ENCODE results near the gene NHLH2.
A peak's percentile ranks its signal among the peaks of the same experiment; 100 is the strongest.

The NHLH2 gene

GRCh38 chr1:115838431-115839028 is 2.4 kb downstream of the NHLH2 start:
- no peak for DNase-seq (ENCODE audit: low spot score)

- no peak for DNase-seq (ENCODE audit: low spot score)
Measured at GRCh38 chr1:115837740-115838421, 3.0 kb downstream of the NHLH2 start.

DNA sequence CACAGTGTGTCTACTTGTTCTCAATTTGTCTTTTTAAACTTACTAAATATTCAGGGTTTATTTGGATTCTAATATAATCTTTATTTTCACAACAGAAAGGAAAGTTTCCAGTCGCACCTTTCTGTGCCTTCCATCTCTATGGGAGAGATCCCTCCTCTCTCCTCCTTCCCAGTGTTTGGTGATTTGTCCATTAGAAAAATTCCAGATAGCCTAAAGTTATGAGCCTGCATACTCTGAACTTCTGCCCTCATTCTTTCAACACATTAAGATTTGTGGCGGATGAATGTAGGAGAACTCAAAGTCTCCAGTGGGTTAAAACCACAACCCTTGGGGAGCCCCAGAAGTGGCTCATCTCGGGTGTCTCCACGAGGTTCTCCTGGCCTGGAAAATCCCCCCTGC is 3.6 kb downstream of the NHLH2 start:
- no peak for DNase-seq (ENCODE audit: low spot score)

- DNase-seq (ENCODE audit: low spot score): no peak
Measured at GRCh38 chr1:115833856-115834255, 7.1 kb downstream of the NHLH2 start.

DNA sequence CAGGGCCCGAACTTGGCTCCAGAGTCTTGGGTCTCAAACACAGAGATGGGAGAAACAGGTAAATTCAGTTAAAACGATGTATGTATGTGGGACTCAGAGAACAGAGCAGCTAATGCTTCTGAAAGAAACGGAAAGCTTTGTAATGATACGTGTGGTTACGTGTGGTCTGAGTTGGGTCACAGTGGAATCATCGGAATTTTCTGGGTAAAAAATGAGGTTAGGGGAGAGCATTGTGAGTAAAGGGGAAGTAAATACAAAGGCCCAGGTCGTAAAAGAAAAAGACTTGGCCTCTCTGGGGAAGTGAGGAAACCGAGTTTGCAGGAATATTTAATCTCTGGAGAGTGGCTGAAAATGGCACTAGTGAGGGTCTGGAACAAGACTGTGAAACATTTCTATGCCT is 8.3 kb downstream of the NHLH2 start:
- DNase-seq (ENCODE audit: low spot score): no peak

GRCh38 chr1:115830963-115831362 is 10.0 kb downstream of the NHLH2 start:
- DNase-seq (ENCODE audit: low spot score): no peak

DNA sequence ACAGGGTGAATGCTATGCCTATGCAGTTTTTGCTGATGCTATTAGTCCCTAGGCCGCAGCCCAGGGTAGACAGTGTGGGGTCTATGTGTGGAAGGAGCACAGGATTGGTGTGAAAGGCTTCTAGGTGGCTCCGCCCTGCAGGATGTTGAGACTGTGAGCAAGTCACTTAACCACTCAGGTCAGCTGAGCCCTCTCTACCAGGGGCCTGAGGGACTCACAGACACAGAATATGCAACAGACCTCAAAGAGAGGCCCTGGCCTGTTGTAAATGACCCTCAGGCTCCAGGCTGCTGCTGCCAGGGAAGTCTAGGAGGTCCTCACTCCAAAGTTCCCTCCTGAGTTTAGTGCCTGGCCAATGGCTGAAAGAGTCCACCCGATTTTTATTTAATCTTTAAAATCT is 11.0 kb downstream of the NHLH2 start:
- DNase-seq (ENCODE audit: low spot score): no peak

- no peak for DNase-seq (ENCODE audit: low spot score)
Measured at GRCh38 chr1:115829023-115829674, 11.8 kb downstream of the NHLH2 start.

GRCh38 chr1:115828101-115829022 is 12.6 kb downstream of the NHLH2 start:
- no peak for DNase-seq (ENCODE audit: low spot score)

DNA sequence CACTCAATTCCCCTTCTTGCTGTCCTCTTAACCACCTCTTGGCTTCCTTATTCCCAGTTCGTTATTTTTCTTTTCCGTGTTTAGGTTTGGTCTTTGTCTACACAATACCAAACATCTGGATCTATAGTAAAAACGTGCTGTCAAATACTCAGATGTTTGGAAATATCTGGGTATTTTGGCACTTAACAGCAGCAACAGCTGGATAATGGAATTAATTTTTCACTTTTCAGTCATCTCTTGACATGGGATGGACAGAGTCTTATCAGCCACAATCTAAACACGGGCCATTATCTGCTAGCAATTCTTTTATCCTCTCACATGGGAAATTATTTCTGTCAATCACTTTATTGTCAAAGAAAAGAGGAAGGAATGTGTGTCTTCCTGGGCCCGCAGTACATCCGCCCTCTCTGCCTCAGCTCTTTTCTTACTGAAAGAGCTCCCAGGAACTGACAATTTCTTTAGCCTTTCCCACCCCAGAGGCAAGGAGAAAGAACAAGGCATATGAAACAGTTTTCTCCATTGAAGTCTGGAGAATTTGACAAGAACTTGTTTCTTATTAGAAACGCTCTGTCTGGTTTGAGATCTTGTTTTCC is 13.4 kb downstream of the NHLH2 start:
- DNase-seq (ENCODE audit: low spot score): no peak

GRCh38 chr1:115826628-115827027 is 14.3 kb downstream of the NHLH2 start:
- no peak for DNase-seq (ENCODE audit: low spot score)

- DNase-seq (ENCODE audit: low spot score): no peak
Measured at GRCh38 chr1:115822117-115822516, 18.8 kb downstream of the NHLH2 start.

GRCh38 chr1:115815694-115816093 is 25.2 kb downstream of the NHLH2 start:
- DNase-seq (ENCODE audit: low spot score): no peak

GRCh38 chr1:115814685-115815398 is 26.1 kb downstream of the NHLH2 start:
- no peak for DNase-seq (ENCODE audit: low spot score)

DNA sequence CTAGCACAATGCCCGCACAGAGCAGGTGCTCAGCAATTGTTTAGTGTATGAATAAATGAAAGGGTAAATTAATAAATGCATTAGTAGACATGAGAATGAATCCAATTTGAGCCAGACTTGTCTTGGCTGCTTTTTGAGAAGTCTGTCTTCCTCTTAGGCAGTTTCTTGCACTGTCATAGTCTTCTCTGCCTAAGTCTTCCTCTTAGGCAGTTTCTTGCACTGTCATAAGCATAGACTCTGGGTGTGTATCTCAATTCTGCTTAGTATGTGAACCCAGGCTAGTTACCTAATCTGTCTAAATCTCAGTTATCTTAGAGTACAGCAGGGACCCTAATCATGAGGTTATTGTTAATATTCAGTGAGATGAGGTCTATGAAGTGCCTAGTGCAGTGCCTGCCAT is 27.2 kb downstream of the NHLH2 start:
- no peak for DNase-seq (ENCODE audit: low spot score)

- DNase-seq (ENCODE audit: low spot score): no peak
Measured at GRCh38 chr1:115811140-115811828, 29.6 kb downstream of the NHLH2 start.

- DNase-seq (ENCODE audit: low spot score): no peak
Measured at GRCh38 chr1:115810609-115811008, 30.3 kb downstream of the NHLH2 start.

GRCh38 chr1:115809847-115810246 is 31.1 kb downstream of the NHLH2 start:
- DNase-seq (ENCODE audit: low spot score): no peak

DNA sequence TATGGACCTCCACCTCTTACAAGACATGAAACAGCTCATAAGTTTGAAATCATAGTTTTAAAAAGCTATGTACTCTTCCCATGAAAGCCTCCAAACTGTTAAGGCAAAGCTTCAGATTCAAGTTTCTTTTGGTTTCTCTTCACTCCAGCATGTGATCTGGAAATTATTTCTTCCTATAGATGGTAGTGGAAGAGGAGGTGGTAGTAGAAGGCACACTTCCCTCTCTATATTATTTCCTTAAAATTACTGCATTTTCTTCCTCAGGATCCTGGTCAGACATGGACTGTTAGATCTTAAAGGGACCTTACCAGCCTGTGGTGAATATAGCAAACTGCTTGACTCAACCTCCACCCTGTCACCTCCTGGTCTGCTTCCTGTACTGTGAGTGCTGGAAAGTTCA is 31.9 kb downstream of the NHLH2 start:
- no peak for DNase-seq (ENCODE audit: low spot score)

DNA sequence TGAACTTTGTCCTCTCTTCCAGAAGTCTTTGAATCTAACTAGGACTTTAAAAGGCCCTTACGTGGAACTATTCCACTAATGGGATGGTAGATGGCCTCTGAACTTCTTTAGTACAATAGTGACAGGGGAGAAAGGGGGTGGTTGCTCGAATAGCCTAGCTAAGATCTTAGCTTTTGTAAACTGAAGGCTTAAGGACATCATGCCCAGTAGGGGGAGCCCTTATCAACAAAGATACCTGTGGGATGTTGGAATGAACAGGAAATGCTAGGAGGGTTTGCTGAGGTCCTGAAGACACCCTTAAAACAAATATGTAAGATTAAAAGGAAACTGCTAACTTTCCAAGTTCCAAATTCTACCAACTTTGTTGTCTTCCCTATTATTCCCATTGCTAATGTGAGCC is 33.2 kb downstream of the NHLH2 start:
- peak; percentile 21 for DNase-seq (ENCODE audit: low spot score)

- DNase-seq (ENCODE audit: low spot score): no peak
Measured at GRCh38 chr1:115805597-115805996, 35.3 kb downstream of the NHLH2 start.

Data from CD4-positive, alpha-beta T cell treated with Interleukin-6 at 100 ng/mL for 8 hours (primary cell).